GM12878 (cell line): Measurements from ENCODE around the gene PAQR7. TPM values are rescaled to one million over a fixed set of nuclear protein-coding genes. Genes with fewer than 3 reads are reported as not detected.

Source experiments
- ATAC-seq: fragments of 200-7000 bp; cut with Tn5 transposase; 3 replicates; pipeline ENCODE4 v1.9.1; 2020; ENCODE audit warnings: mild to moderate bottlenecking, moderate library complexity
- BruUV-seq: library from RNA; stranded (reverse); fragments of 400-500 nt; replicated peaks from 2 replicates; lab custom pipeline; 2021; lab: Mats Ljungman, UMichigan
- CTCF ChIA-PET: fragments of 300-600 bp; sonication (Branson Sonifier 250); formaldehyde crosslinking; extraction: SDS; loops from one replicate; lab custom pipeline; 2021; ENCODE audit warnings: inconsistent platforms; lab: Yijun Ruan, JAX
- POLR2A ChIA-PET: fragments of 350-600 bp; formaldehyde crosslinking; extraction: SDS; loops from one replicate; lab custom pipeline; 2021; ENCODE audit warnings: inconsistent platforms; lab: Charles Lee
- RAD21 ChIA-PET: fragments of 300-600 bp; sonication (Branson Sonifier 250); formaldehyde crosslinking; loops from one replicate; lab custom pipeline; 2023; ENCODE audit warnings: antibody characterized with exemption; ENCODE audit not compliant: unreplicated experiment; lab: Charles Lee
- SMC1A ChIA-PET: fragments of 300-600 bp; sonication (Branson Sonifier 250); formaldehyde crosslinking; loops from one replicate; lab custom pipeline; 2023; ENCODE audit not compliant: unreplicated experiment, uncharacterized antibody; lab: Charles Lee
- DNase-seq: peaks from one replicate; pipeline ENCODE4 v3.0.0-alpha.2; 2011; ENCODE audit warnings: low read depth, low spot score
- FAIRE-seq: peaks from 3 replicates; lab custom pipeline; 2011; peaks lifted over from hg19 to GRCh38; lab: Jason Lieb, UNC
- H2AFZ ChIP-seq: 2 replicates; pipeline ENCODE4 v1.6.0; 2011; ENCODE audit warnings: low read depth, low read length, control low read depth; ENCODE audit not compliant: control insufficient read depth
- H3K27ac ChIP-seq: 2 replicates; pipeline ENCODE4 v1.5.1; 2011; ENCODE audit warnings: control low read depth; ENCODE audit not compliant: control insufficient read depth, insufficient read depth
- H3K27me3 ChIP-seq, 2 experiments: replicated peaks in 1 of 2; 2 replicates each; pipeline versions ENCODE4 v1.6.0 to v1.6.1; 2011; ENCODE audit warnings: low read length in 1 of 2; ENCODE audit not compliant: control insufficient read depth in 2 of 2, insufficient read depth in 2 of 2
- H3K36me3 ChIP-seq, 2 experiments: 2 replicates each; pipeline ENCODE4 v1.5.1; 2011; ENCODE audit warnings: low read length in 1 of 2; ENCODE audit not compliant: control insufficient read depth in 2 of 2, insufficient read depth in 2 of 2
- H3K4me1 ChIP-seq: 2 replicates; pipeline ENCODE4 v1.6.1; 2011; ENCODE audit warnings: mild to moderate bottlenecking, low read length, moderate library complexity, mixed read lengths; ENCODE audit not compliant: control insufficient read depth, insufficient read depth
- H3K4me2 ChIP-seq: 2 replicates; pipeline ENCODE4 v1.6.0; 2011; ENCODE audit warnings: control low read depth; ENCODE audit not compliant: control insufficient read depth, insufficient read depth
- H3K4me3 ChIP-seq: fragments of 200-600 bp; sonication (generic); 2 replicates; pipeline ENCODE4 v1.5.1; 2016
- H3K79me2 ChIP-seq: 2 replicates; pipeline ENCODE4 v1.6.0; 2011; ENCODE audit warnings: low read length; ENCODE audit not compliant: control insufficient read depth, insufficient read depth
- H3K9ac ChIP-seq: 2 replicates; pipeline ENCODE4 v1.8.0; 2011; ENCODE audit warnings: low read length, control low read depth, mixed read lengths; ENCODE audit not compliant: control insufficient read depth, insufficient read depth
- H3K9me3 ChIP-seq: replicated peaks from 3 replicates; pipeline ENCODE4 v1.5.1; 2011; ENCODE audit warnings: mild to moderate bottlenecking, low read length; ENCODE audit not compliant: control insufficient read depth, insufficient read depth
- H4K20me1 ChIP-seq: 2 replicates; pipeline ENCODE4 v1.6.0; 2011; ENCODE audit not compliant: control insufficient read depth, insufficient read depth
- ASH2L ChIP-seq: fragments of 300-600, 200-600 bp; sonication (generic); IDR thresholded peaks from 2 replicates; pipeline ENCODE4 v1.6.1; 2017; ENCODE audit warnings: low read depth, mild to moderate bottlenecking, borderline replicate concordance
- CHD4 ChIP-seq: fragments of 200-600 bp; sonication (generic); IDR thresholded peaks from 2 replicates; pipeline ENCODE4 v1.6.1; 2016; ENCODE audit warnings: mild to moderate bottlenecking
- E4F1 ChIP-seq: fragments of 450-650 bp; IDR thresholded peaks from 2 replicates; pipeline ENCODE4 v1.6.1; 2018; ENCODE audit warnings: borderline replicate concordance, mild to moderate bottlenecking; ENCODE audit not compliant: partially characterized antibody
- HSF1 ChIP-seq: fragments of 150-350 bp; IDR thresholded peaks from 2 replicates; pipeline ENCODE4 v1.6.1; 2014; ENCODE audit warnings: mild to moderate bottlenecking, low read depth, low read length
- IRF4 ChIP-seq: IDR thresholded peaks from 2 replicates; pipeline ENCODE4 v1.6.1; 2011; ENCODE audit warnings: low read depth, low read length
- NR2F1 ChIP-seq: fragments of 450-650 bp; conservative IDR thresholded peaks from 2 replicates; pipeline ENCODE4 v1.6.1; 2017; ENCODE audit warnings: mild to moderate bottlenecking
- NRF1 ChIP-seq: conservative IDR thresholded peaks from 2 replicates; pipeline ENCODE4 v1.6.1; 2011; ENCODE audit warnings: mild to moderate bottlenecking, low read depth, low read length, improper control_type of control experiment
- POLR2AphosphoS2 ChIP-seq: IDR thresholded peaks from 2 replicates; pipeline ENCODE4 v1.6.1; 2011; ENCODE audit warnings: low read depth, mild to moderate bottlenecking, low read length, improper control_type of control experiment, moderate library complexity
- POLR2AphosphoS5 ChIP-seq: IDR thresholded peaks from 2 replicates; pipeline ENCODE4 v1.6.1; 2011; ENCODE audit warnings: mild to moderate bottlenecking, low read length, inconsistent platforms
- POU2F2 ChIP-seq: IDR thresholded peaks from 3 replicates; pipeline ENCODE4 v1.6.1; 2011; ENCODE audit warnings: low read depth, mild to moderate bottlenecking, low read length, borderline replicate concordance
- SMAD5 ChIP-seq: IDR thresholded peaks from 2 replicates; pipeline ENCODE4 v1.6.1; 2016; ENCODE audit warnings: antibody characterized with exemption, low read depth
- STAT3 ChIP-seq: IDR thresholded peaks from 2 replicates; pipeline ENCODE4 v1.6.1; 2011; ENCODE audit warnings: low read depth, low read length, improper control_type of control experiment
- SUPT20H ChIP-seq: IDR thresholded peaks from 2 replicates; pipeline ENCODE4 v1.6.1; 2011; ENCODE audit warnings: low read depth, mild to moderate bottlenecking, low read length, moderate library complexity, borderline replicate concordance; ENCODE audit not compliant: control insufficient read depth
- WRNIP1 ChIP-seq: IDR thresholded peaks from 2 replicates; pipeline ENCODE4 v1.6.1; 2011; ENCODE audit warnings: low read depth, low read length, improper control_type of control experiment, borderline replicate concordance
- ZBED1 ChIP-seq: IDR thresholded peaks from 2 replicates; pipeline ENCODE4 v1.6.1; 2016; ENCODE audit warnings: borderline replicate concordance
- WGBS: methylation state at CpG from one replicate; pipeline ENCODE4 v1.1.6; 2016; ENCODE audit warnings: low lambda C conversion rate; ENCODE audit not compliant: insufficient replicate concordance, insufficient coverage; ENCODE audit errors: missing lambda C conversion rate; 5-methylcytosine and 5-hydroxymethylcytosine counted together
- in situ Hi-C: fragments of 300-500 bp; cut with MboI; formaldehyde crosslinking; loops from 9 replicates; pipeline ENCODE4 v1.14.3; 2018; ENCODE audit warnings: mixed read lengths
- intact Hi-C: fragments of 100-400 bp; cut with micrococcal nuclease; formaldehyde crosslinking; loops from one replicate; pipeline ENCODE4 v1.14.2; 2022; ENCODE audit not compliant: unreplicated experiment
- polyA plus RNA-seq, 11 experiments: library from polyadenylated mRNA; depleted of rRNA in 4 of 11; unstranded in 6 of 11; stranded (reverse) in 5 of 11; fragments of >200 nt; fragmentation: Nextera tagmentation in 4 of 11; fragmentation: Illumina TruSeq in 1 of 11; extraction: Ambion mirVana in 4 of 11; extraction: Trizol in 1 of 11; gene quantifications; 1 replicate in 1 of 11; 2 replicates in 10 of 11; pipeline versions ENCODE4 v1.2.1 to v1.2.3, GENCODE V29; 2011 to 2016; ENCODE audit warnings: inconsistent platforms in 2 of 11, missing spikeins in 2 of 11, low read depth in 1 of 11
- total RNA-seq, 4 experiments: library from RNA; depleted of rRNA in 3 of 4; stranded (reverse); fragments of >200 nt in 3 of 4; fragmentation: Illumina TruSeq in 1 of 4; extraction: Trizol in 1 of 4; gene quantifications; 2 replicates each; pipeline versions ENCODE4 v1.2.1 to v1.2.3, GENCODE V29; 2013 to 2021
- TF ChIP-seq, protein P1 (sequence below): fragments of 150-350 bp; IDR thresholded peaks from 2 replicates; pipeline ENCODE4 v1.6.1; 2016; ENCODE audit warnings: low read depth, low read length

Gene PAQR7
- total and polyA plus RNA-seq, 10 of the 15 experiments (the other 5 are each of a cell fraction or from before 2014, with no cell fraction given): 1.1 to 8.8 (median 5.2) TPM

- H3K27ac ChIP-seq: no peak overlapping the region
- ChIA-PET RAD21 (no interaction called here), POLR2A (interaction anchor here (0.5 to 1.0 kb wide), 2 partner anchors 19 to 103 kb away, joined by 3 to 4 read pairs; no protein-coding TSS in a partner anchor), SMC1A (interaction anchor here (0.8 kb wide), 1 partner anchor 17 kb away, joined by 3 read pairs; no protein-coding TSS in a partner anchor), CTCF (no interaction called here)
- no peak for DNase-seq
- in situ Hi-C loops (no loop called here), intact Hi-C loops (no loop called here)
- no peak overlapping the region for H3K9ac ChIP-seq
- peaks cover 4 to 18% of the 10 kb centered on the region in 2 experiments for H3K27me3 ChIP-seq
- H2AFZ ChIP-seq: no peak overlapping the region
- no peaks in the 10 kb centered on the region for H3K36me3 ChIP-seq
- no peaks in the 10 kb centered on the region for H3K9me3 ChIP-seq
- 48% methylated on average over 2 of the region's 2 CpGs for WGBS
- no peak for FAIRE-seq
- H3K4me1 ChIP-seq: 0 out of 2 replicates have a peak, but pooled peaks cover 5% of the 10 kb centered on the region
- ATAC-seq: no peak
- H3K4me2 ChIP-seq: no peak overlapping the region
- H4K20me1 ChIP-seq: no peaks in the 10 kb centered on the region; the same call in 1 of the 2 replicates
- H3K4me3 ChIP-seq: no peak overlapping the region
- BruUV-seq: no TSS peak
- H3K79me2 ChIP-seq: no peaks in the 10 kb centered on the region
- TF ChIP-seq CHD4: no peak
- no peak for TF ChIP-seq HSF1
- no peak for TF ChIP-seq IRF4
- no peak for TF ChIP-seq POLR2AphosphoS2
- TF ChIP-seq E4F1: no peak
- TF ChIP-seq ZBED1: no peak
- TF ChIP-seq NRF1: no peak
- TF ChIP-seq WRNIP1: no peak
- no peak for TF ChIP-seq POLR2AphosphoS5
- no peak for TF ChIP-seq SUPT20H
- TF ChIP-seq, protein P1, sequence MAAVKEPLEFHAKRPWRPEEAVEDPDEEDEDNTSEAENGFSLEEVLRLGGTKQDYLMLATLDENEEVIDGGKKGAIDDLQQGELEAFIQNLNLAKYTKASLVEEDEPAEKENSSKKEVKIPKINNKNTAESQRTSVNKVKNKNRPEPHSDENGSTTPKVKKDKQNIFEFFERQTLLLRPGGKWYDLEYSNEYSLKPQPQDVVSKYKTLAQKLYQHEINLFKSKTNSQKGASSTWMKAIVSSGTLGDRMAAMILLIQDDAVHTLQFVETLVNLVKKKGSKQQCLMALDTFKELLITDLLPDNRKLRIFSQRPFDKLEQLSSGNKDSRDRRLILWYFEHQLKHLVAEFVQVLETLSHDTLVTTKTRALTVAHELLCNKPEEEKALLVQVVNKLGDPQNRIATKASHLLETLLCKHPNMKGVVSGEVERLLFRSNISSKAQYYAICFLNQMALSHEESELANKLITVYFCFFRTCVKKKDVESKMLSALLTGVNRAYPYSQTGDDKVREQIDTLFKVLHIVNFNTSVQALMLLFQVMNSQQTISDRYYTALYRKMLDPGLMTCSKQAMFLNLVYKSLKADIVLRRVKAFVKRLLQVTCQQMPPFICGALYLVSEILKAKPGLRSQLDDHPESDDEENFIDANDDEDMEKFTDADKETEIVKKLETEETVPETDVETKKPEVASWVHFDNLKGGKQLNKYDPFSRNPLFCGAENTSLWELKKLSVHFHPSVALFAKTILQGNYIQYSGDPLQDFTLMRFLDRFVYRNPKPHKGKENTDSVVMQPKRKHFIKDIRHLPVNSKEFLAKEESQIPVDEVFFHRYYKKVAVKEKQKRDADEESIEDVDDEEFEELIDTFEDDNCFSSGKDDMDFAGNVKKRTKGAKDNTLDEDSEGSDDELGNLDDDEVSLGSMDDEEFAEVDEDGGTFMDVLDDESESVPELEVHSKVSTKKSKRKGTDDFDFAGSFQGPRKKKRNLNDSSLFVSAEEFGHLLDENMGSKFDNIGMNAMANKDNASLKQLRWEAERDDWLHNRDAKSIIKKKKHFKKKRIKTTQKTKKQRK: no peak
- TF ChIP-seq ASH2L: no peak
- no peak for TF ChIP-seq SMAD5
- no peak for TF ChIP-seq STAT3
- TF ChIP-seq NR2F1: no peak
- no peak for TF ChIP-seq POU2F2
Measured at GRCh38 chr1:25924454-25924853, 48.9 kb upstream of the PAQR7 start.
